Activated CD8-positive, alpha-beta memory T cell treated with anti-CD3 and anti-CD28 coated beads for 1 hour (primary cell): Measurements from ENCODE around the gene OR10H4.
"Not testable (repeated sequence)": the region's sequence is repeated elsewhere in the genome, so short reads cannot be mapped to it uniquely, and the experiment has no call there.

ENCODE experiments used
- DNase-seq, 2 donors: peaks; one replicate each; pipeline ENCODE4 v3.0.0-alpha.2; 2020; ENCODE audit warnings: low read depth in 1 of 2; ENCODE audit errors: extremely low read depth in 1 of 2

OR10H4 gene

GRCh38 chr19:15948223-15949058 lies at the start of gene OR10H4:
TSS of gene OR10H4 (plus strand) at chr19:15949008. CDS start at chr19:15949008, 0 bp downstream.
- no peak for DNase-seq

- DNase-seq: not testable (repeated sequence)
Measured at GRCh38 chr19:15899561-15899960, 49.2 kb upstream of the OR10H4 start.

- DNase-seq: not testable (repeated sequence)
Measured at GRCh38 chr19:15900032-15900431, 48.8 kb upstream of the OR10H4 start.

- no peak for DNase-seq
Measured at GRCh38 chr19:15900504-15900903, 48.3 kb upstream of the OR10H4 start.

- DNase-seq: no peak
Measured at GRCh38 chr19:15902254-15902653, 46.6 kb upstream of the OR10H4 start.

- not testable (repeated sequence) for DNase-seq
Measured at GRCh38 chr19:15902898-15903297, 45.9 kb upstream of the OR10H4 start.

GRCh38 chr19:15905026-15905425 lies 43.8 kb upstream of the OR10H4 start:
- DNase-seq: no peak

- DNase-seq: no peak
Measured at GRCh38 chr19:15911599-15912235, 37.1 kb upstream of the OR10H4 start.

- no peak for DNase-seq
Measured at GRCh38 chr19:15913384-15913783, 35.4 kb upstream of the OR10H4 start.

- no peak for DNase-seq
Measured at GRCh38 chr19:15913830-15914229, 35.0 kb upstream of the OR10H4 start.

GRCh38 chr19:15915109-15915508 lies 33.7 kb upstream of the OR10H4 start:
- DNase-seq: no peak

GRCh38 chr19:15919243-15919642 lies 29.6 kb upstream of the OR10H4 start:
- no peak for DNase-seq

- DNase-seq: no peak
Measured at GRCh38 chr19:15922021-15922420, 26.8 kb upstream of the OR10H4 start.

GRCh38 chr19:15923702-15924101 lies 25.1 kb upstream of the OR10H4 start:
- DNase-seq: no peak

- DNase-seq: no peak
Measured at GRCh38 chr19:15926484-15926883, 22.3 kb upstream of the OR10H4 start.

GRCh38 chr19:15928321-15928720 lies 20.5 kb upstream of the OR10H4 start:
- no peak for DNase-seq

GRCh38 chr19:15933761-15934331 lies 15.0 kb upstream of the OR10H4 start:
- DNase-seq: not testable (repeated sequence)

- DNase-seq: no peak
Measured at GRCh38 chr19:15934332-15935078, 14.3 kb upstream of the OR10H4 start, which contains the start of gene CYP4F11. TSS of gene CYP4F11 (minus strand) at chr19:15934529. CDS start at chr19:15934408, 121 bp downstream.

GRCh38 chr19:15935167-15935702 lies 13.6 kb upstream of the OR10H4 start:
- DNase-seq: no peak

GRCh38 chr19:15936173-15936572 lies 12.6 kb upstream of the OR10H4 start:
- no peak for DNase-seq

GRCh38 chr19:15936950-15937349 lies 11.9 kb upstream of the OR10H4 start:
- no peak for DNase-seq
